HepG2 (cell line): ENCODE results near the gene ZNF620. TPM values are rescaled to one million over a fixed set of nuclear protein-coding genes. Genes with fewer than 3 reads are reported as not detected.

ENCODE experiments used
- ELF3 ChIP-seq: IDR thresholded peaks from 2 replicates; pipeline ENCODE4 v1.6.1; 2016; ENCODE audit warnings: missing genetic modification reagents, missing compliant biosample characterization
- HOXA3 ChIP-seq: sonication (generic); formaldehyde crosslinking; IDR thresholded peaks from 2 replicates; pipeline ENCODE4 v1.5.0; 2020; ENCODE audit warnings: missing genetic modification reagents
- KDM1A ChIP-seq: IDR thresholded peaks from 2 replicates; pipeline ENCODE4 v1.6.1; 2016; ENCODE audit warnings: missing compliant biosample characterization
- KLF16 ChIP-seq, 2 experiments: sonication (generic) in 1 of 2; formaldehyde crosslinking in 1 of 2; IDR thresholded peaks; 2 replicates each; pipeline versions ENCODE4 v1.6.1 to v1.8.0; 2016 to 2023; ENCODE audit warnings: missing genetic modification reagents in 2 of 2, missing compliant biosample characterization in 1 of 2
- NFE2L1 ChIP-seq: sonication (generic); formaldehyde crosslinking; IDR thresholded peaks from 2 replicates; pipeline ENCODE4 v1.4.0; 2020; ENCODE audit warnings: missing genetic modification reagents, mild to moderate bottlenecking, borderline replicate concordance
- PCBP2 ChIP-seq: fragments of 200-400 bp; formaldehyde crosslinking; optimal IDR thresholded peaks from 2 replicates; pipeline ENCODE3; 2018; ENCODE audit warnings: low read length, low read depth; ENCODE audit not compliant: poor library complexity, severe bottlenecking
- POLR2AphosphoS5 ChIP-seq: IDR thresholded peaks from 2 replicates; pipeline ENCODE4 v1.6.1; 2012; ENCODE audit warnings: low read depth, low read length
- PPARG ChIP-seq: conservative IDR thresholded peaks from 2 replicates; pipeline ENCODE4 v1.6.1; 2016; ENCODE audit warnings: missing biosample characterization, missing genetic modification reagents
- YY1 ChIP-seq: IDR thresholded peaks from 2 replicates; pipeline ENCODE4 v1.6.1; 2011; ENCODE audit warnings: low read length, low read depth, moderate library complexity, mild to moderate bottlenecking; ENCODE audit not compliant: insufficient read depth, insufficient replicate concordance
- polyA plus RNA-seq, 8 experiments: library from polyadenylated mRNA; depleted of rRNA in 3 of 8; stranded (reverse) in 7 of 8; unstranded in 1 of 8; fragments of >200 nt; fragmentation: Illumina TruSeq in 4 of 8; extraction: Trizol in 4 of 8; gene quantifications; 2 replicates each; pipeline versions ENCODE4 v1.2.1 to v1.2.3, GENCODE V29; 2011 to 2016; ENCODE audit warnings: low read depth in 4 of 8, missing spikeins in 1 of 8, mixed read lengths in 1 of 8; ENCODE audit not compliant: insufficient read depth in 1 of 8
- total RNA-seq, 5 experiments: library from RNA; depleted of rRNA; stranded (reverse); fragments of >200 nt; fragmentation: Illumina TruSeq; extraction: Trizol; gene quantifications; 2 replicates each; pipeline ENCODE4 v1.2.3, GENCODE V29; 2016; ENCODE audit warnings: low read depth in 1 of 5
- TF ChIP-seq, protein P1 (sequence below): sonication (generic); formaldehyde crosslinking; IDR thresholded peaks from 2 replicates; pipeline ENCODE4; 2020; ENCODE audit warnings: missing genetic modification reagents, mild to moderate bottlenecking, borderline replicate concordance
- TF ChIP-seq, protein P2 (sequence below): sonication (generic); formaldehyde crosslinking; IDR thresholded peaks from 2 replicates; pipeline ENCODE4 v1.9.0; 2022; ENCODE audit warnings: low read depth, missing genetic modification reagents
- TF ChIP-seq, protein P3 (sequence below): sonication (generic); formaldehyde crosslinking; IDR thresholded peaks from 2 replicates; pipeline ENCODE4 v1.5.0; 2020; ENCODE audit warnings: mild to moderate bottlenecking, missing genetic modification reagents
- TF ChIP-seq, protein P4 (sequence below): sonication (generic); formaldehyde crosslinking; IDR thresholded peaks from 2 replicates; pipeline ENCODE4 v1.4.0; 2020; ENCODE audit warnings: missing genetic modification reagents
- TF ChIP-seq, protein P5 (sequence below): sonication (generic); formaldehyde crosslinking; IDR thresholded peaks from 2 replicates; pipeline ENCODE4 v1.4.0; 2020; ENCODE audit warnings: missing genetic modification reagents, mild to moderate bottlenecking, borderline replicate concordance
- TF ChIP-seq, protein P6 (sequence below): IDR thresholded peaks from 2 replicates; pipeline ENCODE4 v1.6.1; 2016; ENCODE audit warnings: missing genetic modification reagents, missing compliant biosample characterization

ZNF620 gene
- total and polyA plus RNA-seq, 2 of the 13 experiments (the other 11 are each of a cell fraction or from before 2014, with no cell fraction given), result 2.3 to 12.2 TPM

DNA sequence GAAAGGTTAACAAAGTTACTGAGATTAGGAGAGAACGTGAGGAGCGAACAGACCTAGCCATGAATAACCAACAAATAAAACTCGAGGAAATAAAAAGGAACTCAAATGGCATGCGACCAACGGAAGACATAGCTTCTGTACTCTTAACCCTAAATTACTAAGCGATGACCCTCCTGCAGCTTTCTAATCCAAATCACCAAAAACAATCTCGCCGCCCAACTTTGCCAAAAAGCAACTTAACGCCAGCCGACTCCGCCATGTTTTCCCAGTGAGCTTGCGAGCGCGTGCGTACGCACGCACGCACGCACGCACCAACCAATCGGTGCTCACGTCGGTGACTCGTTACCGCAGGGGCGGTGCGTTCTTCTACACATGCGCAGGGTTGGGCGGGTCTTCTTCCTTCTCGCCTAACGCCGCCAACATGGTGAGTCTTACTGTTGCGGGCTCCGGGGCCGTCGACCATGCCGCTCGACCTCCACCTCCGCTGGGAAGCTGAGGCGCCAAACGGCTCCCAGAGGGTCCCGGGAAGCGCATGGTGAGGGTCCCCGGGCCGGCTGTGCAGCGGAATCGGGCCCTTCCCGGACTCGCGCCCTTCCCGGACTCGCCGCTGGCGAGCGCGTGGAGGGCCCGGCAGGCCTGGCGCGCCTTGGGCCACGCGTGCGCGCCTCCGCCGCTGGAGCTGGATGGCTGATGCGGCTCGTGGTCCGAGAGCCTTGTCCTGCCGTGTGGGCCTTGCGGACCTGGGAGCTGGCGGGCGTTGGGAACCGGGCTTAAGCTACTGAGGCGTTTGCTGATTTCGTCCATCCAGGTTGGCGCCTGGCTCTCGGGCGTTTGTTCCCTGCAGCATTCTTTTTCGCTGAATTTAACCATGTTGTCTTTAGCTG lies 48.7 kb upstream of the ZNF620 start, which contains the start of gene RPL14 (continued):
- TF ChIP-seq HOXA3 (CRISPR knock-in tag), result peak; percentile 85
- peak in 1 of 2 experiments; percentile 84; a peak in 2 of 4 replicates for TF ChIP-seq KLF16 (CRISPR knock-in tag; IDR thresholded peaks at IDR 0.05)
- TF ChIP-seq PCBP2, result no peak
- TF ChIP-seq, protein P1, sequence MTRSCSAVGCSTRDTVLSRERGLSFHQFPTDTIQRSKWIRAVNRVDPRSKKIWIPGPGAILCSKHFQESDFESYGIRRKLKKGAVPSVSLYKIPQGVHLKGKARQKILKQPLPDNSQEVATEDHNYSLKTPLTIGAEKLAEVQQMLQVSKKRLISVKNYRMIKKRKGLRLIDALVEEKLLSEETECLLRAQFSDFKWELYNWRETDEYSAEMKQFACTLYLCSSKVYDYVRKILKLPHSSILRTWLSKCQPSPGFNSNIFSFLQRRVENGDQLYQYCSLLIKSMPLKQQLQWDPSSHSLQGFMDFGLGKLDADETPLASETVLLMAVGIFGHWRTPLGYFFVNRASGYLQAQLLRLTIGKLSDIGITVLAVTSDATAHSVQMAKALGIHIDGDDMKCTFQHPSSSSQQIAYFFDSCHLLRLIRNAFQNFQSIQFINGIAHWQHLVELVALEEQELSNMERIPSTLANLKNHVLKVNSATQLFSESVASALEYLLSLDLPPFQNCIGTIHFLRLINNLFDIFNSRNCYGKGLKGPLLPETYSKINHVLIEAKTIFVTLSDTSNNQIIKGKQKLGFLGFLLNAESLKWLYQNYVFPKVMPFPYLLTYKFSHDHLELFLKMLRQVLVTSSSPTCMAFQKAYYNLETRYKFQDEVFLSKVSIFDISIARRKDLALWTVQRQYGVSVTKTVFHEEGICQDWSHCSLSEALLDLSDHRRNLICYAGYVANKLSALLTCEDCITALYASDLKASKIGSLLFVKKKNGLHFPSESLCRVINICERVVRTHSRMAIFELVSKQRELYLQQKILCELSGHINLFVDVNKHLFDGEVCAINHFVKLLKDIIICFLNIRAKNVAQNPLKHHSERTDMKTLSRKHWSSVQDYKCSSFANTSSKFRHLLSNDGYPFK (CRISPR knock-in tag), result no peak; the same call in 1 of the 2 replicates
- TF ChIP-seq, protein P2, sequence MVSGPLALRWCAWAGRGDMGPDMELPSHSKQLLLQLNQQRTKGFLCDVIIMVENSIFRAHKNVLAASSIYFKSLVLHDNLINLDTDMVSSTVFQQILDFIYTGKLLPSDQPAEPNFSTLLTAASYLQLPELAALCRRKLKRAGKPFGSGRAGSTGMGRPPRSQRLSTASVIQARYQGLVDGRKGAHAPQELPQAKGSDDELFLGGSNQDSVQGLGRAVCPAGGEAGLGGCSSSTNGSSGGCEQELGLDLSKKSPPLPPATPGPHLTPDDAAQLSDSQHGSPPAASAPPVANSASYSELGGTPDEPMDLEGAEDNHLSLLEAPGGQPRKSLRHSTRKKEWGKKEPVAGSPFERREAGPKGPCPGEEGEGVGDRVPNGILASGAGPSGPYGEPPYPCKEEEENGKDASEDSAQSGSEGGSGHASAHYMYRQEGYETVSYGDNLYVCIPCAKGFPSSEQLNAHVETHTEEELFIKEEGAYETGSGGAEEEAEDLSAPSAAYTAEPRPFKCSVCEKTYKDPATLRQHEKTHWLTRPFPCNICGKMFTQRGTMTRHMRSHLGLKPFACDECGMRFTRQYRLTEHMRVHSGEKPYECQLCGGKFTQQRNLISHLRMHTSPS (CRISPR knock-in tag), result no peak
- peak; percentile 97 for TF ChIP-seq YY1
- TF ChIP-seq, protein P3, sequence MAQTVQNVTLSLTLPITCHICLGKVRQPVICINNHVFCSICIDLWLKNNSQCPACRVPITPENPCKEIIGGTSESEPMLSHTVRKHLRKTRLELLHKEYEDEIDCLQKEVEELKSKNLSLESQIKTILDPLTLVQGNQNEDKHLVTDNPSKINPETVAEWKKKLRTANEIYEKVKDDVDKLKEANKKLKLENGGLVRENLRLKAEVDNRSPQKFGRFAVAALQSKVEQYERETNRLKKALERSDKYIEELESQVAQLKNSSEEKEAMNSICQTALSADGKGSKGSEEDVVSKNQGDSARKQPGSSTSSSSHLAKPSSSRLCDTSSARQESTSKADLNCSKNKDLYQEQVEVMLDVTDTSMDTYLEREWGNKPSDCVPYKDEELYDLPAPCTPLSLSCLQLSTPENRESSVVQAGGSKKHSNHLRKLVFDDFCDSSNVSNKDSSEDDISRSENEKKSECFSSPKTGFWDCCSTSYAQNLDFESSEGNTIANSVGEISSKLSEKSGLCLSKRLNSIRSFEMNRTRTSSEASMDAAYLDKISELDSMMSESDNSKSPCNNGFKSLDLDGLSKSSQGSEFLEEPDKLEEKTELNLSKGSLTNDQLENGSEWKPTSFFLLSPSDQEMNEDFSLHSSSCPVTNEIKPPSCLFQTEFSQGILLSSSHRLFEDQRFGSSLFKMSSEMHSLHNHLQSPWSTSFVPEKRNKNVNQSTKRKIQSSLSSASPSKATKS (CRISPR knock-in tag), result no peak
- TF ChIP-seq NFE2L1 (CRISPR knock-in tag), result 0 out of 2 replicates have a peak, but pooled peaks have one; percentile 43
- TF ChIP-seq POLR2AphosphoS5, result peak; percentile 99
- TF ChIP-seq PPARG, result 0 out of 2 replicates have a peak, but pooled peaks have one; percentile 20
- TF ChIP-seq, protein P4, sequence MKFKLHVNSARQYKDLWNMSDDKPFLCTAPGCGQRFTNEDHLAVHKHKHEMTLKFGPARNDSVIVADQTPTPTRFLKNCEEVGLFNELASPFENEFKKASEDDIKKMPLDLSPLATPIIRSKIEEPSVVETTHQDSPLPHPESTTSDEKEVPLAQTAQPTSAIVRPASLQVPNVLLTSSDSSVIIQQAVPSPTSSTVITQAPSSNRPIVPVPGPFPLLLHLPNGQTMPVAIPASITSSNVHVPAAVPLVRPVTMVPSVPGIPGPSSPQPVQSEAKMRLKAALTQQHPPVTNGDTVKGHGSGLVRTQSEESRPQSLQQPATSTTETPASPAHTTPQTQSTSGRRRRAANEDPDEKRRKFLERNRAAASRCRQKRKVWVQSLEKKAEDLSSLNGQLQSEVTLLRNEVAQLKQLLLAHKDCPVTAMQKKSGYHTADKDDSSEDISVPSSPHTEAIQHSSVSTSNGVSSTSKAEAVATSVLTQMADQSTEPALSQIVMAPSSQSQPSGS, result peak; percentile 58; the same call in 1 of the 2 replicates
- no peak for TF ChIP-seq KDM1A
- TF ChIP-seq, protein P5, sequence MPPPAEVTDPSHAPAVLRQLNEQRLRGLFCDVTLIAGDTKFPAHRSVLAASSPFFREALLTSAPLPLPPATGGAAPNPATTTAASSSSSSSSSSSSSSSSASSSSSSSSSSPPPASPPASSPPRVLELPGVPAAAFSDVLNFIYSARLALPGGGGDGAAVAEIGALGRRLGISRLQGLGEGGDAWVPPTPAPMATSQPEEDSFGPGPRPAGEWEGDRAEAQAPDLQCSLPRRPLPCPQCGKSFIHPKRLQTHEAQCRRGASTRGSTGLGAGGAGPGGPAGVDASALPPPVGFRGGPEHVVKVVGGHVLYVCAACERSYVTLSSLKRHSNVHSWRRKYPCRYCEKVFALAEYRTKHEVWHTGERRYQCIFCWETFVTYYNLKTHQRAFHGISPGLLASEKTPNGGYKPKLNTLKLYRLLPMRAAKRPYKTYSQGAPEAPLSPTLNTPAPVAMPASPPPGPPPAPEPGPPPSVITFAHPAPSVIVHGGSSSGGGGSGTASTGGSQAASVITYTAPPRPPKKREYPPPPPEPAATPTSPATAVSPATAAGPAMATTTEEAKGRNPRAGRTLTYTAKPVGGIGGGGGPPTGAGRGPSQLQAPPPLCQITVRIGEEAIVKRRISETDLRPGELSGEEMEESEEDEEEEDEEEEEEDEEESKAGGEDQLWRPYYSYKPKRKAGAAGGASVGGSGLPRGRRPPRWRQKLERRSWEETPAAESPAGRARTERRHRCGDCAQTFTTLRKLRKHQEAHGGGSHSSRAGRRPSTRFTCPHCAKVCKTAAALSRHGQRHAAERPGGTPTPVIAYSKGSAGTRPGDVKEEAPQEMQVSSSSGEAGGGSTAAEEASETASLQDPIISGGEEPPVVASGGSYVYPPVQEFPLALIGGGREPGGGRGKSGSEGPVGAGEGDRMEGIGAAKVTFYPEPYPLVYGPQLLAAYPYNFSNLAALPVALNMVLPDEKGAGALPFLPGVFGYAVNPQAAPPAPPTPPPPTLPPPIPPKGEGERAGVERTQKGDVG (CRISPR knock-in tag), result no peak
- TF ChIP-seq ELF3 (CRISPR knock-in tag), result peak; percentile 66; the same call in 1 of the 2 replicates
- TF ChIP-seq, protein P6, sequence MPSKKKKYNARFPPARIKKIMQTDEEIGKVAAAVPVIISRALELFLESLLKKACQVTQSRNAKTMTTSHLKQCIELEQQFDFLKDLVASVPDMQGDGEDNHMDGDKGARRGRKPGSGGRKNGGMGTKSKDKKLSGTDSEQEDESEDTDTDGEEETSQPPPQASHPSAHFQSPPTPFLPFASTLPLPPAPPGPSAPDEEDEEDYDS (CRISPR knock-in tag), result peak; percentile 93
